Neural crest cell (in vitro differentiated cells): ENCODE results near the gene SORCS2. TPM values are rescaled to one million over a fixed set of nuclear protein-coding genes. Genes with fewer than 3 reads are reported as not detected.

Experiments
- DNase-seq: peaks from one replicate; pipeline ENCODE4 v3.0.0; 2021; ENCODE audit warnings: low read depth, mixed read lengths, low spot score
- H3K27ac Mint-ChIP-seq: one replicate; pipeline ENCODE4 v1.8.0; 2021; ENCODE audit warnings: mild to moderate bottlenecking, mixed read lengths; ENCODE audit not compliant: unreplicated experiment
- H3K27me3 Mint-ChIP-seq: 2 replicates; pipeline ENCODE4 v1.8.0; 2021; ENCODE audit warnings: low read depth, mild to moderate bottlenecking, mixed read lengths
- H3K36me3 Mint-ChIP-seq: 2 replicates; pipeline ENCODE4 v1.8.0; 2021; ENCODE audit warnings: low read depth, mild to moderate bottlenecking, mixed read lengths
- H3K4me1 Mint-ChIP-seq: 2 replicates; pipeline ENCODE4 v1.8.0; 2021; ENCODE audit warnings: mixed read lengths
- H3K4me3 Mint-ChIP-seq: one replicate; pipeline ENCODE4 v1.8.0; 2021; ENCODE audit warnings: mild to moderate bottlenecking, mixed read lengths
- H3K9me3 Mint-ChIP-seq: 2 replicates; pipeline ENCODE4 v1.8.0; 2021; ENCODE audit warnings: mixed read lengths
- total RNA-seq: library from RNA; stranded (reverse); gene quantifications from 2 replicates; pipeline ENCODE4 v1.2.1, GENCODE V29; 2021
- TF ChIP-seq, protein P1 (sequence below): fragments of 200-600 bp; sonication (generic); conservative IDR thresholded peaks from 2 replicates; pipeline ENCODE4 v1.5.0; 2021; ENCODE audit warnings: antibody characterized with exemption, mild to moderate bottlenecking

Gene SORCS2
- total RNA-seq, 1 donor from 2014 or later = 1.1 TPM

DNA sequence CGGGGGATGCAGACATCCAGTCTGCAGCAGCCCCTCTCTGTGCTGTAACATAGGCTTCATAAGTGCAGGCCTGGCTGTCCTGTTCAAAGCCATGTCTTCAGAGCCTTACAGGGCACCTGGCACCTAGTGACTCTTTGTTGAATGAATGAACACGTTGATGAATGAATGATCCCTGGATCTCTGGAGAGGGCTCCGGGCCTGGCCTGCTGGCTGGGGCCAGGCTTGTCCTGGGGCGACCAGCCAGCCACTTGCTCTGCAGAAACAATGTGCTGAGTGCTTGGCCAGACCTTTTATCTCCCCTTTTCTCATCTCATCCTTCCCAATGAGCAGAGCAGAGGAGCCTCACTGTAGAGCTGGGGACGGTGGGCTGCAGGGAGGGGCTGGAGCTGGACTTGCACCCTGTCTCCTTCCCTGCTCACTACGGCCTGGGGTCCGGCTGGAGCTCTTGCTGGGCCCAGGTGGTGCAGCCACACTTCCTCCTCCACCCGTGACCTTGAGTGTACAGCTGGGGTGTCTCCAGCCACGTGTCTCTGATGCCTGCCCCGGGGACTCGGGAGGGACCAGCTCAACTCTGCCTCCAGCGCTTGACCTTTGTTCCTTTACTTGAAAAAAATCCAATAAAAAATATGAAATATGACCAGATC is 164.5 kb downstream of the SORCS2 start:
- Mint-ChIP-seq H3K9me3 (no peaks in the 10 kb centered on the region), H3K4me3 (no peak overlapping the region), H3K27me3 (no peaks in the 10 kb centered on the region), H3K36me3 (no peaks in the 10 kb centered on the region), H3K4me1 (peaks cover 2% of the 10 kb centered on the region), H3K27ac (no peak overlapping the region)
- TF ChIP-seq, protein P1, sequence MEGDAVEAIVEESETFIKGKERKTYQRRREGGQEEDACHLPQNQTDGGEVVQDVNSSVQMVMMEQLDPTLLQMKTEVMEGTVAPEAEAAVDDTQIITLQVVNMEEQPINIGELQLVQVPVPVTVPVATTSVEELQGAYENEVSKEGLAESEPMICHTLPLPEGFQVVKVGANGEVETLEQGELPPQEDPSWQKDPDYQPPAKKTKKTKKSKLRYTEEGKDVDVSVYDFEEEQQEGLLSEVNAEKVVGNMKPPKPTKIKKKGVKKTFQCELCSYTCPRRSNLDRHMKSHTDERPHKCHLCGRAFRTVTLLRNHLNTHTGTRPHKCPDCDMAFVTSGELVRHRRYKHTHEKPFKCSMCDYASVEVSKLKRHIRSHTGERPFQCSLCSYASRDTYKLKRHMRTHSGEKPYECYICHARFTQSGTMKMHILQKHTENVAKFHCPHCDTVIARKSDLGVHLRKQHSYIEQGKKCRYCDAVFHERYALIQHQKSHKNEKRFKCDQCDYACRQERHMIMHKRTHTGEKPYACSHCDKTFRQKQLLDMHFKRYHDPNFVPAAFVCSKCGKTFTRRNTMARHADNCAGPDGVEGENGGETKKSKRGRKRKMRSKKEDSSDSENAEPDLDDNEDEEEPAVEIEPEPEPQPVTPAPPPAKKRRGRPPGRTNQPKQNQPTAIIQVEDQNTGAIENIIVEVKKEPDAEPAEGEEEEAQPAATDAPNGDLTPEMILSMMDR = no peak
- no peak for DNase-seq

DNA sequence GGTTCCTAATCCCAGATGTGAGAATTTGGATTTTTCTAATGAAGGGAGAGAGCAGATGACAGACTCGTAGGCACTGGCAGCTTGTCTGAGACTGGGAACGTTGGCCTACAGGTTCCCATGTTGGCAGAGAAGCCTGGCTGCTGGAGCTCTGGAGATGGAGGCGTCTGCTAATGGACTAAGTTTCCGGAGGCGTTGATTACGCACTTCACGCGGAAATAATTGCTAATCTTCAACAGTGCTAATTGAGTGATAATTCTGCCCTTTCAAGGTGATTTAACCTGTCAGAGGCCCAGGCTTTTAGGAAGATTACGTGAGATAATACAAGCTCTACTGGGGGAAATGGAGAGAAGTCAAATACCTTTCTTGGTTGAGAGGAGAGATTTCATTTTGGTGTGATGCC is 165.0 kb downstream of the SORCS2 start:
- TF ChIP-seq, protein P1 = no peak
- Mint-ChIP-seq H3K36me3 (no peaks in the 10 kb centered on the region), H3K4me3 (no peak overlapping the region), H3K4me1 (no peaks in the 10 kb centered on the region), H3K9me3 (no peaks in the 10 kb centered on the region), H3K27ac (no peak overlapping the region), H3K27me3 (no peaks in the 10 kb centered on the region)
- DNase-seq = no peak

DNA sequence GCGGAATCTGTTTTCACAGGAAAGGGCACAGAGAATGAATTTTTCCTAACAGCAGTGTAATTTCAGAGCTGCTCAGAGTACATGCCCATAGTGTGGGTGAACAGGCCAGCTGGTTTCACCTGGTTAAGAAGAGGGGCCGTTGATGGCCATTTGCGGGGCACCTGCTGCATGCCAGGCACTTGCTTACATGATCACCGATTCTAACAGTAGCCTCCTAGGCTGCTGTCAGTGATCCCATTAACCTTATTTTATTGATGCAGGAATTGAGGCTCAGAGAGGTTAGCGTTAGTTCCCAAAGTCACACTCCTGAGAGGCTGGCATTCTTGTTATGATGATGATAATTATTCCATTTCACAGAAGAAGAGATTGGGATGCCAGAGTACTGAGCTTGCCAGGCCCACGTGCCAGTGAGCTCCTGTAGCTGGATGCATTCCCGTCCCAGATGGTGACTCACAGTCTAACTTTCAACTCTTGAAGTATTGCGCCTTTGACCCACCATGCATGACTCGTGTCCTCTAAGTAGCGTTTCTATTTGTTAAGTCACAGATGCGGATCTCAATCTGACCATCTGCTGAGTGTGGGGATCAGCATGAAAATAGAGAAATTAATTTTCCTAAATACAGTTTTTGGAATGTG is 165.9 kb downstream of the SORCS2 start:
- DNase-seq = no peak

DNA sequence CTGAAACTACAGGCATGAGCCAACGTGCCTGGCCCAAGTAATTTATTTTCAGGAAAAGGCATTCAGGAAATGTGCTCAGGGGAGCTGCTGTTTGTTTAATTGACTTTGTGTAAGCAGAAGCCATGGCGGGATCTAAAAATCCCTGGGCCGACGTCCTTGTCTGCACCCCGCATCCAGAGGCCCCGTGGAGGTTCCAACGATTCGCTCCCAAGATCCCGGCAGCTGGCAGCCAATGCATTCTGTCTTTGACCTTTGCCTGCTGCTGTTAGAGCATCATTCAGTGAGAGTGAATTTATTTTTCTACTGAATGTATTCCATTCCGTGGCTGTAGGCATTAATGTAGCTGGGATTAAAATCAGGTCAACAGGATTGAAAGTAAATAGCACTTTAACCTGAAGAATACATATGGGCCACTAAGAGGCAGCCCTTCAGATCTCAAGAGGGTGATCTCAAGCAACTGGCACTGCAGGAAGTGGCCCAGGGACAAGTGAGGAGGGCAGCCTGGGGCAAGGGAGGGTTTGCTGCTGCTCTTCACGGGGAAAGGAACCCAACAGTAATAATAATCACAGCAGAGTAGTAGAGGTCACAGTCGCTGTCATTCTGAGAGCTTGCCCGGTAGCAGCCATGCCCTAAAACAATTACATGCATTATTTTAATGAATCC is 167.2 kb downstream of the SORCS2 start:
- Mint-ChIP-seq H3K4me1 (no peaks in the 10 kb centered on the region), H3K9me3 (peaks cover 3% of the 10 kb centered on the region), H3K4me3 (no peak overlapping the region), H3K36me3 (no peaks in the 10 kb centered on the region), H3K27me3 (no peaks in the 10 kb centered on the region), H3K27ac (no peak overlapping the region)
- TF ChIP-seq, protein P1 = no peak
- no peak for DNase-seq

More for the DNA sequence above, 165.9 kb downstream of the SORCS2 start:
- Mint-ChIP-seq H3K27me3 (no peaks in the 10 kb centered on the region), H3K27ac (peak overlapping the region; percentile 41), H3K4me1 (no peaks in the 10 kb centered on the region), H3K36me3 (no peaks in the 10 kb centered on the region), H3K9me3 (no peaks in the 10 kb centered on the region), H3K4me3 (no peak overlapping the region)
- TF ChIP-seq, protein P1 = no peak

DNA sequence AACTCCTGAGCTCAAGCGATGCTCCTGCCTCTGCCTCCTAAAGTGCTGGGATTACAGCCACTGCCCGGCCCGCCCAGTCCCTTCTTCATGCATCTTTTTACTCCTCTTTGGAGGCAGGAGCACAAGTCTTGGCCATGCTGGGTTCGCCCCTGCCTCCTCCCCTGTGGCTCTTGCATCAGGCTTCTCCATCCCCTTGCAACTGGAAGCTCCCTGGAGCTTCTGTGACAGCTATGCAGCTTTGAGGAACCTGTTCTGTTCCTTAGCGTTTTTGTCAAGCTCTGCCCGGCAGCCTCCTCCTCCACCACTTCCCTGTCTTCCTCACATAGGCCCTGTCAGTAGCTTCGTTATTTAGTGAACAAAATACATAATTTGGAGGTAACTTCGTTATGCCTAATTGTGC is 168.5 kb downstream of the SORCS2 start:
- no peak for DNase-seq
- Mint-ChIP-seq H3K4me1 (no peaks in the 10 kb centered on the region), H3K9me3 (peaks cover 3% of the 10 kb centered on the region), H3K4me3 (no peak overlapping the region), H3K36me3 (no peaks in the 10 kb centered on the region), H3K27ac (no peak overlapping the region), H3K27me3 (peaks cover 5% of the 10 kb centered on the region)
- TF ChIP-seq, protein P1 = no peak
